ENCODE data around the gene DPP10.

DNA sequence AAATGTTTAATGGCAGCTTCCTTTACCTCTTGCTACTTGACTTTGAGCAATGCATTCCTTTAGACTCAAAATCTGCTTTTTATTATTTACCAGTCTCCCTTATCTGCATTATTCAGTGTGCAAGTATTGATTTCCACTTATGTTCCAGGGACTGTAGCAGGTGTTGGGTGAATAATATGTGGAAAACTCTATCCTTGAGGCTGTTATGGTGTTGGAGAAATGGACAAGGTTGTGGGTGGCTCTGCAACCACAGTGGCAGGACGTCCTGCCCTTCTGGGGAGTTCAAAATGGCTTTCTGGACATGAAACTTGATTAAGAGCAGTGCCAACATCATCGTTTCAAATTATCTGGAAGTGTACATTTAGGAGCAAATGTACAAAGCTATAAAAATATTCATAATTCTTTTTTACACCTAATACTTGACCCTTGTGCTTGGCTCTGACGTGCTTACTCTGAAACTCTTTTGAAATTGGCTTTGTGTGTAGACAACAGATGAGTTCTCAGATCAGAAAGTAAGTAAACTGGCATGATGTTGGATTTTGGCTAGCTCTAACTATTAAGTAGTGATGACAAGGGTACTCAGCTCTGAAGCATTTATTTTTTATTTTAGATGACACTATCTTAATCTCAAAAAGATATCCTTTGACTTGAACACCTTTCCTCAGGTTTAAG, 766.2 kb downstream of the DPP10 start:
- TF ChIP-seq ZNF274 (IDR thresholded peaks at IDR 0.05; ENCODE audit: low read depth, low read length), result no peak
- TF ChIP-seq YY1 (IDR thresholded peaks at IDR 0.05; ENCODE audit: insufficient read depth, insufficient read length), result no peak

Data from NT2/D1 (cell line).